ENCODE results near the gene ANKRD40.

The ANKRD40 gene

GRCh38 chr17:50668838-50669581 lies 38.7 kb downstream of the ANKRD40 start:
- Histone ChIP-seq H3K27ac (no peak overlapping the region), H3K36me3 (ENCODE audit: insufficient read depth, low read length) (no peaks in the 10 kb centered on the region), H3K4me3 (no peak overlapping the region), H3K9ac (ENCODE audit: insufficient read length) (no peak overlapping the region), H3K9me3 (ENCODE audit: low read depth, low read length) (no peaks in the 10 kb centered on the region)
- DNase-seq (ENCODE audit: low read depth, low spot score), result no peak
- TF ChIP-seq POLR2AphosphoS5 (IDR thresholded peaks at IDR 0.05; ENCODE audit: borderline replicate concordance, low read depth, low read length), result no peak
- no peak for TF ChIP-seq FOXP2 (optimal IDR thresholded peaks at IDR 0.05; ENCODE audit: control extremely low read depth, extremely low read length, insufficient read depth)
- TF ChIP-seq EZH2 (IDR thresholded peaks at IDR 0.05), result no peak

GRCh38 chr17:50668025-50668837 lies 39.5 kb downstream of the ANKRD40 start:
- Histone ChIP-seq H3K4me3 (no peak overlapping the region), H3K36me3 (ENCODE audit: insufficient read depth, low read length) (no peaks in the 10 kb centered on the region), H3K9me3 (ENCODE audit: low read depth, low read length) (no peaks in the 10 kb centered on the region), H3K9ac (ENCODE audit: insufficient read length) (no peak overlapping the region), H3K27ac (no peak overlapping the region)
- no peak for DNase-seq (ENCODE audit: low read depth, low spot score)
- TF ChIP-seq EZH2 (IDR thresholded peaks at IDR 0.05), result no peak
- TF ChIP-seq POLR2AphosphoS5 (IDR thresholded peaks at IDR 0.05; ENCODE audit: borderline replicate concordance, low read depth, low read length), result no peak
- no peak for TF ChIP-seq FOXP2 (optimal IDR thresholded peaks at IDR 0.05; ENCODE audit: control extremely low read depth, extremely low read length, insufficient read depth)

- no peaks in the 10 kb centered on the region for H3K9me3 ChIP-seq (ENCODE audit: low read depth, low read length)
- H3K27ac ChIP-seq, result no peak overlapping the region
- no peak for DNase-seq (ENCODE audit: low read depth, low spot score)
- H3K4me3 ChIP-seq, result no peak overlapping the region
- no peak overlapping the region for H3K9ac ChIP-seq (ENCODE audit: insufficient read length)
- TF ChIP-seq POLR2AphosphoS5 (IDR thresholded peaks at IDR 0.05; ENCODE audit: borderline replicate concordance, low read depth, low read length), result no peak
- TF ChIP-seq FOXP2 (optimal IDR thresholded peaks at IDR 0.05; ENCODE audit: control extremely low read depth, extremely low read length, insufficient read depth), result no peak
- no peak for TF ChIP-seq EZH2 (IDR thresholded peaks at IDR 0.05)
- no peaks in the 10 kb centered on the region for H3K36me3 ChIP-seq (ENCODE audit: insufficient read depth, low read length)
These were observed 40.3 kb downstream of the ANKRD40 start for GRCh38 chr17:50667259-50668024.

GRCh38 chr17:50666316-50666715 lies 41.4 kb downstream of the ANKRD40 start:
- no peak for DNase-seq (ENCODE audit: low read depth, low spot score)
- Histone ChIP-seq H3K36me3 (ENCODE audit: insufficient read depth, low read length) (no peaks in the 10 kb centered on the region), H3K4me3 (no peak overlapping the region), H3K9me3 (ENCODE audit: low read depth, low read length) (no peaks in the 10 kb centered on the region), H3K9ac (ENCODE audit: insufficient read length) (no peak overlapping the region), H3K27ac (no peak overlapping the region)
- TF ChIP-seq POLR2AphosphoS5 (IDR thresholded peaks at IDR 0.05; ENCODE audit: borderline replicate concordance, low read depth, low read length) (no peak), EZH2 (IDR thresholded peaks at IDR 0.05) (no peak), FOXP2 (optimal IDR thresholded peaks at IDR 0.05; ENCODE audit: control extremely low read depth, extremely low read length, insufficient read depth) (no peak)

GRCh38 chr17:50665838-50666237 lies 41.9 kb downstream of the ANKRD40 start:
- Histone ChIP-seq H3K27ac (no peak overlapping the region), H3K4me3 (no peak overlapping the region), H3K9me3 (ENCODE audit: low read depth, low read length) (no peaks in the 10 kb centered on the region), H3K9ac (ENCODE audit: insufficient read length) (no peak overlapping the region), H3K36me3 (ENCODE audit: insufficient read depth, low read length) (no peaks in the 10 kb centered on the region)
- no peak for TF ChIP-seq EZH2 (IDR thresholded peaks at IDR 0.05)
- TF ChIP-seq POLR2AphosphoS5 (IDR thresholded peaks at IDR 0.05; ENCODE audit: borderline replicate concordance, low read depth, low read length), result no peak
- no peak for TF ChIP-seq FOXP2 (optimal IDR thresholded peaks at IDR 0.05; ENCODE audit: control extremely low read depth, extremely low read length, insufficient read depth)
- no peak for DNase-seq (ENCODE audit: low read depth, low spot score)

- Histone ChIP-seq H3K4me3 (no peak overlapping the region), H3K36me3 (ENCODE audit: insufficient read depth, low read length) (no peaks in the 10 kb centered on the region), H3K9me3 (ENCODE audit: low read depth, low read length) (no peaks in the 10 kb centered on the region), H3K27ac (no peak overlapping the region), H3K9ac (ENCODE audit: insufficient read length) (no peak overlapping the region)
- TF ChIP-seq EZH2 (IDR thresholded peaks at IDR 0.05), result no peak
- TF ChIP-seq FOXP2 (optimal IDR thresholded peaks at IDR 0.05; ENCODE audit: control extremely low read depth, extremely low read length, insufficient read depth), result no peak
- TF ChIP-seq POLR2AphosphoS5 (IDR thresholded peaks at IDR 0.05; ENCODE audit: borderline replicate concordance, low read depth, low read length), result no peak
- DNase-seq (ENCODE audit: low read depth, low spot score), result no peak
These were observed 42.8 kb downstream of the ANKRD40 start for GRCh38 chr17:50664788-50665458.

GRCh38 chr17:50663812-50664374 lies 43.8 kb downstream of the ANKRD40 start:
- H3K27ac ChIP-seq, result no peak overlapping the region
- H3K4me3 ChIP-seq, result no peak overlapping the region
- TF ChIP-seq POLR2AphosphoS5 (IDR thresholded peaks at IDR 0.05; ENCODE audit: borderline replicate concordance, low read depth, low read length), result no peak
- no peak for TF ChIP-seq EZH2 (IDR thresholded peaks at IDR 0.05)
- no peak for TF ChIP-seq FOXP2 (optimal IDR thresholded peaks at IDR 0.05; ENCODE audit: control extremely low read depth, extremely low read length, insufficient read depth)
- H3K9ac ChIP-seq (ENCODE audit: insufficient read length), result no peak overlapping the region
- no peak for DNase-seq (ENCODE audit: low read depth, low spot score)
- H3K36me3 ChIP-seq (ENCODE audit: insufficient read depth, low read length), result no peaks in the 10 kb centered on the region
- H3K9me3 ChIP-seq (ENCODE audit: low read depth, low read length), result no peaks in the 10 kb centered on the region
